Lower lobe of right lung (tissue), 2 donors: ENCODE measurements around the gene CLNK. TPM values are rescaled to one million over a fixed set of nuclear protein-coding genes. Genes with fewer than 3 reads are reported as not detected.

Experiments
- ATAC-seq, 2 donors: fragments of 200-7000 bp; cut with Tn5 transposase; one replicate each; pipeline ENCODE4 v1.9.1; 2020 to 2022; ENCODE audit warnings: mild to moderate bottlenecking in 2 of 2, moderate library complexity in 2 of 2
- DNase-seq: peaks from one replicate; pipeline ENCODE4 v3.0.0-alpha.2; 2020
- H3K27ac ChIP-seq: fragments of 200-600 bp; one replicate; pipeline ENCODE4 v1.8.0; 2022
- H3K27me3 ChIP-seq: fragments of 200-600 bp; one replicate; pipeline ENCODE4 v1.8.0; 2022; ENCODE audit warnings: low read depth
- H3K36me3 ChIP-seq: fragments of 200-600 bp; one replicate; pipeline ENCODE4 v1.8.0; 2022; ENCODE audit warnings: mild to moderate bottlenecking
- H3K4me1 ChIP-seq: fragments of 200-600 bp; one replicate; pipeline ENCODE4 v1.8.0; 2022
- H3K4me3 ChIP-seq: fragments of 200-600 bp; one replicate; pipeline ENCODE4 v1.8.0; 2022; ENCODE audit warnings: mild to moderate bottlenecking
- H3K9me3 ChIP-seq: fragments of 200-600 bp; one replicate; pipeline ENCODE4 v1.8.0; 2022
- CTCF ChIP-seq: fragments of 200-600 bp; IDR thresholded peaks from one replicate; pipeline ENCODE4 v1.8.0; 2022; ENCODE audit warnings: antibody characterized with exemption, mild to moderate bottlenecking
- intact Hi-C: fragments of 100-400 bp; cut with DNase I; formaldehyde crosslinking; loops from one replicate; pipeline ENCODE4 v1.11.0; 2022
- total RNA-seq: library from RNA; stranded (reverse); fragmentation: NEBNext Ultra II Directional; extraction: Animal tissue kit (Norgen Biotek cat#: 25700); gene quantifications from one replicate; pipeline ENCODE4 v1.2.1, GENCODE V29; 2021
- donor health status: DM: no; HTN: yes; CAD: no; lungs with severe emphysema.

CLNK gene
- total RNA-seq, 1 donor from 2014 or later = 0.09 TPM

GRCh38 chr4:10673817-10674369 lies 10.7 kb downstream of the CLNK start:
- Histone ChIP-seq H3K36me3 (no peaks in the 10 kb centered on the region), H3K27ac (no peak overlapping the region), H3K4me1 (no peaks in the 10 kb centered on the region), H3K9me3 (no peaks in the 10 kb centered on the region), H3K4me3 (no peak overlapping the region), H3K27me3 (no peaks in the 10 kb centered on the region)
- TF ChIP-seq CTCF = no peak
- ATAC-seq (no peak), DNase-seq (no peak)
- intact Hi-C loops = no loop called here

- no peaks in the 10 kb centered on the region for H3K27me3 ChIP-seq
- ATAC-seq = no peak
- intact Hi-C loops = no loop called here
- no peak for DNase-seq
- H3K36me3 ChIP-seq = no peaks in the 10 kb centered on the region
- no peaks in the 10 kb centered on the region for H3K4me1 ChIP-seq
- TF ChIP-seq CTCF = no peak
- no peak overlapping the region for H3K4me3 ChIP-seq
- no peak overlapping the region for H3K27ac ChIP-seq
- no peaks in the 10 kb centered on the region for H3K9me3 ChIP-seq
These were observed 12.2 kb downstream of the CLNK start for GRCh38 chr4:10672379-10672778.

GRCh38 chr4:10671799-10672198 lies 12.8 kb downstream of the CLNK start:
- DNase-seq (no peak), ATAC-seq (no peak)
- no peaks in the 10 kb centered on the region for H3K9me3 ChIP-seq
- intact Hi-C loops = no loop called here
- no peak overlapping the region for H3K27ac ChIP-seq
- no peaks in the 10 kb centered on the region for H3K27me3 ChIP-seq
- no peaks in the 10 kb centered on the region for H3K4me1 ChIP-seq
- H3K36me3 ChIP-seq = no peaks in the 10 kb centered on the region
- TF ChIP-seq CTCF = no peak
- no peak overlapping the region for H3K4me3 ChIP-seq

GRCh38 chr4:10671366-10671765 lies 13.2 kb downstream of the CLNK start:
- Histone ChIP-seq H3K4me3 (no peak overlapping the region), H3K27ac (no peak overlapping the region), H3K9me3 (no peaks in the 10 kb centered on the region), H3K4me1 (no peaks in the 10 kb centered on the region), H3K36me3 (no peaks in the 10 kb centered on the region), H3K27me3 (no peaks in the 10 kb centered on the region)
- no peak for TF ChIP-seq CTCF
- ATAC-seq (peak in 1 of 2 donors; percentile 61), DNase-seq (no peak)
- intact Hi-C loops = no loop called here

- H3K36me3 ChIP-seq = no peaks in the 10 kb centered on the region
- DNase-seq = no peak
- no peaks in the 10 kb centered on the region for H3K9me3 ChIP-seq
- H3K27me3 ChIP-seq = no peaks in the 10 kb centered on the region
- no peak for TF ChIP-seq CTCF
- no peak overlapping the region for H3K4me3 ChIP-seq
- no peak for ATAC-seq
- no peak overlapping the region for H3K27ac ChIP-seq
- no peaks in the 10 kb centered on the region for H3K4me1 ChIP-seq
- intact Hi-C loops = no loop called here
These were observed 14.2 kb downstream of the CLNK start for GRCh38 chr4:10670321-10670720.
